HG03108 (cell line): ENCODE measurements around the gene SLC6A6.

Experiments
- ATAC-seq: cut with Tn5 transposase; IDR thresholded peaks from one replicate; pipeline ENCODE4 v1.9.1; 2021; ENCODE audit warnings: moderate library complexity; ENCODE audit not compliant: unreplicated experiment

The SLC6A6 gene

GRCh38 chr3:14535616-14536015 lies 133.2 kb downstream of the SLC6A6 start:
- no peak for ATAC-seq

DNA sequence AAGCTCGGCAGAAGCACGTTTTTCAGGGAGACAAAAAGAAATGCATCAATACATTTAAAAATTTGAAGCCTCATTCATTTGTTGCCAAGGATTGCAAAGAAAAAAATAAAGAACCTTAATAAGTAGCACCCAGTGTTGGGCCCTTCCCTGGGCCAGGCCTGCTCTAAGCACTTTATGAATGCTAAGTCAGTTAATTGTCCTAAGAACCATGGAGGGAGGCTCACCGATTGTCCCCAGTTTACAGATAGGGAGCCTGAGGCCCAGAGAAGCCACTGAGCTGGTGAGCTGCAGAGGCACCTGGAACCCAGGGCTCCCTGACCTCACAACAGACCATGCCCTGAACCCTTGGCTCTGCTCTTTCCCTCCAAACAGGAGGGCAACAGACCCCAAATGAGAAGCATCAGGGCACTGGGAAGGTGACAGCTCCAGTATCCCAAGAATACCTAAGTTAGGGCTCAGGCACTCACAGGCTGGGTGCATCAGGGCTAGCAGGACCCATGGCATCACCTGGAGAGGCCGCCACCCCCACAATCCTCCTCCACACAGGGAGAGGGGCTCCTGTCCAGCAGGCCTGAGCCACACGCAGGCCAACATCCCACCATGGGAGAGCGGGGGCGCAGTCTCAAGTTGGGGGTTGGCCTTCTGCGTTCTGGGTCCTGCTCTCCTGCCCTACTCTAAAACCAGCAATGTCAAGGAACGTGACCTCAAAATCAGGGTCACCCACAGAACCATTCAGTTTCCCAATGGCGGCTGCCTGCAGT lies 133.8 kb downstream of the SLC6A6 start:
- no peak for ATAC-seq

DNA sequence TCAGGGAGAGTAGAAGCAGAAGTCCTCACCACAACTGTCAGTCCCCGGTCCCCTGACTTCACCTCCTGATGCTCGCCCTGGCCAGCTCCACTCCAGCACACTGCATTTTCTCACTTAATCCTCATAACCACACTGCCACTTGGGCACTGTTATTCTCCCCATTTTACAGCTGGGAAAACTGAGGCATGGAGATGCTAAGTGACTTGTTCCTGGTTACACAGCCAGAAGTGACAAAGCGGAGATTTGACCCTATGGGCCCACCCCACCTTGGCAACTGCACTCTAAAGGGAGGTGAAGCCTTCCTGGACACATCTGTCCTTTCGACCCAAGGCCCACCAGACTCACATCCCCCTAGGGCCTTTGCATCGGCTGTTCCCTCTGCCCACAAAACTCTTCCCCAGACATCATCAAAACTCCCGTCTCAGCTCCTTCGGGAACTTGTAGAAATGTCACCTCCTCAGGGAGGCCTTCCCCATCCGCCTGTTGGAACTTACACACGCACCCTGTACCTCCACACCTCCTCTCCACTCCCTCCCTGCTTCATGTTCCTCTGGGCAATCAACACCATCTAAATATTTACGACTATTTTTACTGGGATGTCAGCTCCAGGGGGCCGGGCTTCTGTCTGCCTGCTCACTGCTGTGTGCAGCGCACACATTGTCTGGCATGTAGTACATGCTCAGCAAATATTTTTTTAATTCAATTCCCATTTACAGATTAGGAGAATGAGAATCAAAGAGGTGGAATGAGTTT lies 134.6 kb downstream of the SLC6A6 start:
- ATAC-seq: no peak

GRCh38 chr3:14537590-14538450 lies 135.4 kb downstream of the SLC6A6 start:
- ATAC-seq: no peak

- ATAC-seq: no peak
Observed at GRCh38 chr3:14538451-14539088, 136.2 kb downstream of the SLC6A6 start.
